Neural cell (in vitro differentiated cells): ENCODE results near the gene TBX18. TPM values are rescaled to one million over a fixed set of nuclear protein-coding genes. Genes with fewer than 3 reads are reported as not detected.

Experiments used
- H2AFZ ChIP-seq: fragments of 200-600, 300-800 bp; sonication (generic), shearing (Covaris generic); 2 replicates; pipeline ENCODE4 v1.6.0; 2014; ENCODE audit warnings: low read depth, mild to moderate bottlenecking, antibody characterized with exemption, low read length, moderate library complexity
- H3F3A ChIP-seq: fragments of 200-600 bp; shearing (Covaris generic); 2 replicates; pipeline ENCODE4 v1.6.1; 2016; ENCODE audit warnings: mild to moderate bottlenecking, moderate library complexity, mixed read lengths, antibody characterized with exemption, low read length; ENCODE audit not compliant: insufficient read depth, poor library complexity, severe bottlenecking
- H3K27ac ChIP-seq: fragments of 200-600, 300-800 bp; sonication (generic), shearing (Covaris generic); 2 replicates; pipeline ENCODE4 v1.5.1; 2014; ENCODE audit warnings: mild to moderate bottlenecking, low read length, moderate library complexity
- H3K27me3 ChIP-seq: fragments of 300-800, 200-600 bp; sonication (generic), shearing (Covaris generic); 2 replicates; pipeline ENCODE4 v1.6.0; 2014; ENCODE audit warnings: mild to moderate bottlenecking, low read depth, low read length, moderate library complexity; ENCODE audit not compliant: insufficient read depth
- H3K36me3 ChIP-seq: fragments of 300-800, 200-600 bp; sonication (generic), shearing (Covaris generic); 2 replicates; pipeline ENCODE4 v1.5.1; 2014; ENCODE audit warnings: mild to moderate bottlenecking, antibody characterized with exemption, low read length, moderate library complexity; ENCODE audit not compliant: insufficient read depth
- H3K4me2 ChIP-seq: fragments of 300-800, 200-600 bp; sonication (generic), shearing (Covaris generic); 2 replicates; pipeline ENCODE4 v1.6.0; 2014; ENCODE audit warnings: mild to moderate bottlenecking, low read length
- H3K4me3 ChIP-seq: fragments of 300-800, 200-600 bp; sonication (generic), shearing (Covaris generic); 2 replicates; pipeline ENCODE4 v1.5.1; 2014; ENCODE audit warnings: mild to moderate bottlenecking, low read length, moderate library complexity
- H3K79me2 ChIP-seq: fragments of 200-600 bp; shearing (Covaris generic); replicated peaks from 2 replicates; pipeline ENCODE4 v1.6.0; 2014; ENCODE audit warnings: mild to moderate bottlenecking, low read length, moderate library complexity; ENCODE audit not compliant: insufficient read depth
- H3K9ac ChIP-seq: fragments of 300-800, 200-600 bp; sonication (generic), shearing (Covaris generic); 2 replicates; pipeline ENCODE4 v1.6.1; 2016; ENCODE audit warnings: mild to moderate bottlenecking, low read length, mixed read lengths
- H3K9me2 ChIP-seq: fragments of 200-600 bp; shearing (Covaris generic); 2 replicates; pipeline ENCODE4 v1.6.1; 2016; ENCODE audit warnings: mild to moderate bottlenecking, low read length, mixed read lengths; ENCODE audit not compliant: insufficient read depth
- H3K9me3 ChIP-seq: fragments of 200-600, 300-800 bp; sonication (generic), shearing (Covaris generic); 2 replicates; pipeline ENCODE4 v1.6.1; 2016; ENCODE audit warnings: mild to moderate bottlenecking, mixed run types, low read length, moderate library complexity, mixed read lengths
- H4K20me1 ChIP-seq: fragments of 200-600 bp; shearing (Covaris generic); 2 replicates; pipeline ENCODE4 v1.6.1; 2016; ENCODE audit warnings: mild to moderate bottlenecking, mixed run types; ENCODE audit not compliant: insufficient read depth
- EP300 ChIP-seq: fragments of 450-650 bp; conservative IDR thresholded peaks from 2 replicates; pipeline ENCODE4 v1.6.1; 2014; ENCODE audit warnings: antibody characterized with exemption, mild to moderate bottlenecking, moderate library complexity; ENCODE audit not compliant: poor library complexity, severe bottlenecking
- EZH2 ChIP-seq: fragments of 200-600, 300-800 bp; shearing (Covaris generic), sonication (generic); IDR thresholded peaks from 2 replicates; pipeline ENCODE4 v1.6.1; 2014; ENCODE audit warnings: antibody characterized with exemption, low read length, borderline replicate concordance, mild to moderate bottlenecking; ENCODE audit not compliant: insufficient read depth, poor library complexity, severe bottlenecking
- MXI1 ChIP-seq: fragments of 450-650 bp; conservative IDR thresholded peaks from 2 replicates; pipeline ENCODE4 v1.6.1; 2014; ENCODE audit warnings: antibody characterized with exemption, mild to moderate bottlenecking; ENCODE audit not compliant: poor library complexity, severe bottlenecking
- POLR2AphosphoS5 ChIP-seq: IDR thresholded peaks from 2 replicates; pipeline ENCODE4 v1.6.1; 2012
- RAD21 ChIP-seq: fragments of 450-650 bp; conservative IDR thresholded peaks from 2 replicates; pipeline ENCODE4 v1.6.1; 2014; ENCODE audit warnings: antibody characterized with exemption, mild to moderate bottlenecking, moderate library complexity
- REST ChIP-seq: IDR thresholded peaks from 2 replicates; pipeline ENCODE4 v1.6.1; 2012; ENCODE audit warnings: borderline replicate concordance
- SMC3 ChIP-seq: fragments of 450-650 bp; conservative IDR thresholded peaks from 2 replicates; pipeline ENCODE4 v1.6.1; 2014; ENCODE audit warnings: antibody characterized with exemption, mild to moderate bottlenecking, moderate library complexity; ENCODE audit not compliant: poor library complexity
- TAF1 ChIP-seq: IDR thresholded peaks from 2 replicates; pipeline ENCODE4 v1.6.1; 2012; ENCODE audit warnings: low read depth
- polyA plus RNA-seq: library from polyadenylated mRNA; depleted of rRNA; stranded (reverse); fragments of >200 nt; gene quantifications from 2 replicates; pipeline ENCODE4 v1.2.3, GENCODE V29; 2014
- TF ChIP-seq, protein P1 (sequence below): fragments of 450-650 bp; IDR thresholded peaks from 2 replicates; pipeline ENCODE4 v1.5.1; 2014; ENCODE audit warnings: antibody characterized with exemption, mild to moderate bottlenecking, moderate library complexity; ENCODE audit not compliant: poor library complexity, severe bottlenecking

TBX18 gene
- polyA plus RNA-seq, 1 donor from 2014 or later, result not detected

GRCh38 chr6:84809455-84809854 lies 45.1 kb upstream of the TBX18 start:
- H3K4me2 ChIP-seq, result no peak overlapping the region

DNA sequence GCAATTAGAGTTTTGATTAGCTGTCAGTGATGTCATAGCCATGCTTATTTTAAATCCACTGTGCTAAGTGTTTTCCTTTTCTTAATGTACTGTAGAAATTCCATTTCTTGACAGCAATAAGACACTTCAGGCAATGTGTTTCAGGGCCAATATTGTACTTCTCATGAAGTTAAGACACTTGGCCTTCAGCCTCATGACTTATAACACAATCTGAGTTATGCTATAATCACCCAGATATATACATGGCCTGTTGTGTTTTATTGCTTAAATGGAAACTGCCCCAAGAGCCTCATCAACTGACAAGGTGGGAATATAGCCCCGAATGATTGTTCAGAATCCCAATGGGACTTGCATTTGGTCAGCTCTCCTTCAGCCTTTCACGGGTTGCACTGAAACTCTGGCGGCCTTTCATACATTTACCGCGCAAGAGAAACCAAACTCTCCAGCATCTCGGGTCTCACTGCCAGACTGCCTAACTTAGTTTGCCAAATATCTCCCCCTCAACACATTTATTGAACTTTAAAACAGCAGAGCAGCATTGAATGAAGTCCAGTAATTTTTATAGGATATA lies 44.2 kb upstream of the TBX18 start:
- Histone ChIP-seq H3K9me2 (no peaks in the 10 kb centered on the region), H3K4me3 (no peak overlapping the region), H3F3A (no peaks in the 10 kb centered on the region), H3K27ac (no peak overlapping the region), H3K27me3 (no peaks in the 10 kb centered on the region), H4K20me1 (no peaks in the 10 kb centered on the region), H3K9ac (no peak overlapping the region), H3K79me2 (no peaks in the 10 kb centered on the region), H2AFZ (no peak overlapping the region), H3K4me2 (no peak overlapping the region), H3K36me3 (no peaks in the 10 kb centered on the region), H3K9me3 (no peaks in the 10 kb centered on the region)
- TF ChIP-seq RAD21 (no peak), REST (no peak), SMC3 (no peak), EZH2 (no peak), TAF1 (no peak), EP300 (no peak), POLR2AphosphoS5 (no peak)
- TF ChIP-seq, protein P1, sequence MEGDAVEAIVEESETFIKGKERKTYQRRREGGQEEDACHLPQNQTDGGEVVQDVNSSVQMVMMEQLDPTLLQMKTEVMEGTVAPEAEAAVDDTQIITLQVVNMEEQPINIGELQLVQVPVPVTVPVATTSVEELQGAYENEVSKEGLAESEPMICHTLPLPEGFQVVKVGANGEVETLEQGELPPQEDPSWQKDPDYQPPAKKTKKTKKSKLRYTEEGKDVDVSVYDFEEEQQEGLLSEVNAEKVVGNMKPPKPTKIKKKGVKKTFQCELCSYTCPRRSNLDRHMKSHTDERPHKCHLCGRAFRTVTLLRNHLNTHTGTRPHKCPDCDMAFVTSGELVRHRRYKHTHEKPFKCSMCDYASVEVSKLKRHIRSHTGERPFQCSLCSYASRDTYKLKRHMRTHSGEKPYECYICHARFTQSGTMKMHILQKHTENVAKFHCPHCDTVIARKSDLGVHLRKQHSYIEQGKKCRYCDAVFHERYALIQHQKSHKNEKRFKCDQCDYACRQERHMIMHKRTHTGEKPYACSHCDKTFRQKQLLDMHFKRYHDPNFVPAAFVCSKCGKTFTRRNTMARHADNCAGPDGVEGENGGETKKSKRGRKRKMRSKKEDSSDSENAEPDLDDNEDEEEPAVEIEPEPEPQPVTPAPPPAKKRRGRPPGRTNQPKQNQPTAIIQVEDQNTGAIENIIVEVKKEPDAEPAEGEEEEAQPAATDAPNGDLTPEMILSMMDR, result no peak

More at GRCh38 chr6:84809455-84809854, 45.1 kb upstream of the TBX18 start:
- no peaks in the 10 kb centered on the region for H3K36me3 ChIP-seq
- no peaks in the 10 kb centered on the region for H3K79me2 ChIP-seq
- H3K9me2 ChIP-seq, result no peaks in the 10 kb centered on the region
- H3K9me3 ChIP-seq, result no peaks in the 10 kb centered on the region
- no peak overlapping the region for H3K27ac ChIP-seq
- H3F3A ChIP-seq, result no peaks in the 10 kb centered on the region
- no peak overlapping the region for H2AFZ ChIP-seq
- H3K4me3 ChIP-seq, result no peak overlapping the region
- H3K9ac ChIP-seq, result no peak overlapping the region
- TF ChIP-seq RAD21 (no peak), EZH2 (no peak), SMC3 (no peak), TAF1 (no peak), REST (no peak), MXI1 (no peak), EP300 (no peak), POLR2AphosphoS5 (no peak)
- TF ChIP-seq, protein P1, result no peak
- no peaks in the 10 kb centered on the region for H3K27me3 ChIP-seq
- no peaks in the 10 kb centered on the region for H4K20me1 ChIP-seq
